ENCODE data around the gene DOC2A. TPM values are rescaled to one million over a fixed set of nuclear protein-coding genes. Genes with fewer than 3 reads are reported as not detected.

The DOC2A gene
- total and polyA plus RNA-seq, 2 experiments from 2014 or later, result 9.8 to 10.0 TPM

DNA sequence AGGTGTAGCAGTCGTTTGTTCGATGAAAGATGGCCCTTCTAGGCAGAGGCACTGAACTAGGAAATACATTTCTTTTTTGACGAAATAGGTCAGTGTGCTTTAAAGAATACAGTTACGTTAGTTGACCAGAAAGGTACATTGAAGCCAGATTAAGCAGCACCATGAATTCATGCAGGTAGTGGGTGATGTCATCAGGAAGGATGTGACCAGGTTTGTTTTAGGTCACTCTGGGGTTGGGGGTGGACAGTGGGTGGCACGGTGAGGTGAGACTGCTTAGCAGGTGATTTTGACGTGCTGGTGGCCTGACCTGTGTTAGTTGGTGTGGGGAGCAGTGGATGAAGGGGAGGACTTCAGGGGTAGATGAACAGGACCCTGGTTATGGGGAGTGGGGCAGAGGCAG lies 11.2 kb downstream of the DOC2A start (continued):
- TF ChIP-seq, protein P1, sequence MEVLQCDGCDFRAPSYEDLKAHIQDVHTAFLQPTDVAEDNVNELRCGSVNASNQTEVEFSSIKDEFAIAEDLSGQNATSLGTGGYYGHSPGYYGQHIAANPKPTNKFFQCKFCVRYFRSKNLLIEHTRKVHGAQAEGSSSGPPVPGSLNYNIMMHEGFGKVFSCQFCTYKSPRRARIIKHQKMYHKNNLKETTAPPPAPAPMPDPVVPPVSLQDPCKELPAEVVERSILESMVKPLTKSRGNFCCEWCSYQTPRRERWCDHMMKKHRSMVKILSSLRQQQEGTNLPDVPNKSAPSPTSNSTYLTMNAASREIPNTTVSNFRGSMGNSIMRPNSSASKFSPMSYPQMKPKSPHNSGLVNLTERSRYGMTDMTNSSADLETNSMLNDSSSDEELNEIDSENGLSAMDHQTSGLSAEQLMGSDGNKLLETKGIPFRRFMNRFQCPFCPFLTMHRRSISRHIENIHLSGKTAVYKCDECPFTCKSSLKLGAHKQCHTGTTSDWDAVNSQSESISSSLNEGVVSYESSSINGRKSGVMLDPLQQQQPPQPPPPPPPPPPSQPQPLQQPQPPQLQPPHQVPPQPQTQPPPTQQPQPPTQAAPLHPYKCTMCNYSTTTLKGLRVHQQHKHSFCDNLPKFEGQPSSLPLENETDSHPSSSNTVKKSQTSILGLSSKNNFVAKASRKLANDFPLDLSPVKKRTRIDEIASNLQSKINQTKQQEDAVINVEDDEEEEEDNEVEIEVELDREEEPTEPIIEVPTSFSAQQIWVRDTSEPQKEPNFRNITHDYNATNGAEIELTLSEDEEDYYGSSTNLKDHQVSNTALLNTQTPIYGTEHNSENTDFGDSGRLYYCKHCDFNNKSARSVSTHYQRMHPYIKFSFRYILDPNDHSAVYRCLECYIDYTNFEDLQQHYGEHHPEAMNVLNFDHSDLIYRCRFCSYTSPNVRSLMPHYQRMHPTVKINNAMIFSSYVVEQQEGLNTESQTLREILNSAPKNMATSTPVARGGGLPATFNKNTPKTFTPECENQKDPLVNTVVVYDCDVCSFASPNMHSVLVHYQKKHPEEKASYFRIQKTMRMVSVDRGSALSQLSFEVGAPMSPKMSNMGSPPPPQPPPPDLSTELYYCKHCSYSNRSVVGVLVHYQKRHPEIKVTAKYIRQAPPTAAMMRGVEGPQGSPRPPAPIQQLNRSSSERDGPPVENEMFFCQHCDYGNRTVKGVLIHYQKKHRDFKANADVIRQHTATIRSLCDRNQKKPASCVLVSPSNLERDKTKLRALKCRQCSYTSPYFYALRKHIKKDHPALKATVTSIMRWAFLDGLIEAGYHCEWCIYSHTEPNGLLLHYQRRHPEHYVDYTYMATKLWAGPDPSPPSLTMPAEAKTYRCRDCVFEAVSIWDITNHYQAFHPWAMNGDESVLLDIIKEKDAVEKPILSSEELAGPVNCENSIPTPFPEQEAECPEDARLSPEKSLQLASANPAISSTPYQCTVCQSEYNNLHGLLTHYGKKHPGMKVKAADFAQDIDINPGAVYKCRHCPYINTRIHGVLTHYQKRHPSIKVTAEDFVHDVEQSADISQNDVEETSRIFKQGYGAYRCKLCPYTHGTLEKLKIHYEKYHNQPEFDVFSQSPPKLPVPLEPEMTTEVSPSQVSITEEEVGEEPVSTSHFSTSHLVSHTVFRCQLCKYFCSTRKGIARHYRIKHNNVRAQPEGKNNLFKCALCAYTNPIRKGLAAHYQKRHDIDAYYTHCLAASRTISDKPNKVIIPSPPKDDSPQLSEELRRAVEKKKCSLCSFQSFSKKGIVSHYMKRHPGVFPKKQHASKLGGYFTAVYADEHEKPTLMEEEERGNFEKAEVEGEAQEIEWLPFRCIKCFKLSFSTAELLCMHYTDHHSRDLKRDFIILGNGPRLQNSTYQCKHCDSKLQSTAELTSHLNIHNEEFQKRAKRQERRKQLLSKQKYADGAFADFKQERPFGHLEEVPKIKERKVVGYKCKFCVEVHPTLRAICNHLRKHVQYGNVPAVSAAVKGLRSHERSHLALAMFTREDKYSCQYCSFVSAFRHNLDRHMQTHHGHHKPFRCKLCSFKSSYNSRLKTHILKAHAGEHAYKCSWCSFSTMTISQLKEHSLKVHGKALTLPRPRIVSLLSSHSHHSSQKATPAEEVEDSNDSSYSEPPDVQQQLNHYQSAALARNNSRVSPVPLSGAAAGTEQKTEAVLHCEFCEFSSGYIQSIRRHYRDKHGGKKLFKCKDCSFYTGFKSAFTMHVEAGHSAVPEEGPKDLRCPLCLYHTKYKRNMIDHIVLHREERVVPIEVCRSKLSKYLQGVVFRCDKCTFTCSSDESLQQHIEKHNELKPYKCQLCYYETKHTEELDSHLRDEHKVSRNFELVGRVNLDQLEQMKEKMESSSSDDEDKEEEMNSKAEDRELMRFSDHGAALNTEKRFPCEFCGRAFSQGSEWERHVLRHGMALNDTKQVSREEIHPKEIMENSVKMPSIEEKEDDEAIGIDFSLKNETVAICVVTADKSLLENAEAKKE (CRISPR knock-in tag; IDR thresholded peaks at IDR 0.05), result no peak
- no peak for TF ChIP-seq ZNF114 (CRISPR knock-in tag; IDR thresholded peaks at IDR 0.05)
- TF ChIP-seq STAT1 (IDR thresholded peaks at IDR 0.05; ENCODE audit: unreplicated experiment), result no peak
- TF ChIP-seq, protein P2, sequence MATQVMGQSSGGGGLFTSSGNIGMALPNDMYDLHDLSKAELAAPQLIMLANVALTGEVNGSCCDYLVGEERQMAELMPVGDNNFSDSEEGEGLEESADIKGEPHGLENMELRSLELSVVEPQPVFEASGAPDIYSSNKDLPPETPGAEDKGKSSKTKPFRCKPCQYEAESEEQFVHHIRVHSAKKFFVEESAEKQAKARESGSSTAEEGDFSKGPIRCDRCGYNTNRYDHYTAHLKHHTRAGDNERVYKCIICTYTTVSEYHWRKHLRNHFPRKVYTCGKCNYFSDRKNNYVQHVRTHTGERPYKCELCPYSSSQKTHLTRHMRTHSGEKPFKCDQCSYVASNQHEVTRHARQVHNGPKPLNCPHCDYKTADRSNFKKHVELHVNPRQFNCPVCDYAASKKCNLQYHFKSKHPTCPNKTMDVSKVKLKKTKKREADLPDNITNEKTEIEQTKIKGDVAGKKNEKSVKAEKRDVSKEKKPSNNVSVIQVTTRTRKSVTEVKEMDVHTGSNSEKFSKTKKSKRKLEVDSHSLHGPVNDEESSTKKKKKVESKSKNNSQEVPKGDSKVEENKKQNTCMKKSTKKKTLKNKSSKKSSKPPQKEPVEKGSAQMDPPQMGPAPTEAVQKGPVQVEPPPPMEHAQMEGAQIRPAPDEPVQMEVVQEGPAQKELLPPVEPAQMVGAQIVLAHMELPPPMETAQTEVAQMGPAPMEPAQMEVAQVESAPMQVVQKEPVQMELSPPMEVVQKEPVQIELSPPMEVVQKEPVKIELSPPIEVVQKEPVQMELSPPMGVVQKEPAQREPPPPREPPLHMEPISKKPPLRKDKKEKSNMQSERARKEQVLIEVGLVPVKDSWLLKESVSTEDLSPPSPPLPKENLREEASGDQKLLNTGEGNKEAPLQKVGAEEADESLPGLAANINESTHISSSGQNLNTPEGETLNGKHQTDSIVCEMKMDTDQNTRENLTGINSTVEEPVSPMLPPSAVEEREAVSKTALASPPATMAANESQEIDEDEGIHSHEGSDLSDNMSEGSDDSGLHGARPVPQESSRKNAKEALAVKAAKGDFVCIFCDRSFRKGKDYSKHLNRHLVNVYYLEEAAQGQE (IDR thresholded peaks at IDR 0.05; ENCODE audit: unreplicated experiment), result no peak
- no peak for TF ChIP-seq CREB1 (CRISPR knock-in tag; IDR thresholded peaks at IDR 0.05; ENCODE audit: low read depth)
- TF ChIP-seq NANOG (IDR thresholded peaks at IDR 0.05; ENCODE audit: borderline replicate concordance), result no peak
- no peak for TF ChIP-seq EZH2phosphoT487 (IDR thresholded peaks at IDR 0.05; ENCODE audit: unreplicated experiment)

Data from GM23338 (cell line).